ENCODE data around the gene CASK. TPM values are rescaled to one million over a fixed set of nuclear protein-coding genes. Genes with fewer than 3 reads are reported as not detected.

The CASK gene
- total RNA-seq, 2 donors from 2014 or later, result 15.0 to 17.0 TPM

DNA sequence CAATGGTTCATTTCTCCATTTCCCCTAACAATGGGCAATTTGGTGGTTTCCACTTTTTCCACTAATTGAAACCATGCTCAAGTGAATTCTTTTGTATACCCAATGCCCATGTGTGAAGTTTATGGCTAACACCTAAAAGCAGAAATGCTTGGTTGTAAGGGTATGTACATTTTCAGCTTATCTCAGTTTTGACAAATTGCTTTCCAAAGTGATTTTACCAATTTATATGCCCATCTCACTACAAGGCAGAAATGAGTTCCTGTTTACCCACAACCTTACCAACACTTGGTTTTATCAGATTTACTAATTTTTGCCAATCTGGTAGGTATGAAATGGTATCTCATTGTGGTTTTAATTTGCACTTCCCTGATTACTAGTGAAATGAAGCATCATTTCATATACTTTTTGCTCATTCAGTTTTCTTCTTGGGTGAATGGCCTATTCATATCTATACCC lies 219.8 kb downstream of the CASK start:
- Histone ChIP-seq H3K9me3 (no peaks in the 10 kb centered on the region), H3K27me3 (no peaks in the 10 kb centered on the region), H3K27ac (no peak overlapping the region), H3K4me1 (no peaks in the 10 kb centered on the region), H3K4me3 (no peak overlapping the region), H3K36me3 (no peaks in the 10 kb centered on the region)
- no peak for DNase-seq (ENCODE audit: low spot score)
- TF ChIP-seq, protein P1, sequence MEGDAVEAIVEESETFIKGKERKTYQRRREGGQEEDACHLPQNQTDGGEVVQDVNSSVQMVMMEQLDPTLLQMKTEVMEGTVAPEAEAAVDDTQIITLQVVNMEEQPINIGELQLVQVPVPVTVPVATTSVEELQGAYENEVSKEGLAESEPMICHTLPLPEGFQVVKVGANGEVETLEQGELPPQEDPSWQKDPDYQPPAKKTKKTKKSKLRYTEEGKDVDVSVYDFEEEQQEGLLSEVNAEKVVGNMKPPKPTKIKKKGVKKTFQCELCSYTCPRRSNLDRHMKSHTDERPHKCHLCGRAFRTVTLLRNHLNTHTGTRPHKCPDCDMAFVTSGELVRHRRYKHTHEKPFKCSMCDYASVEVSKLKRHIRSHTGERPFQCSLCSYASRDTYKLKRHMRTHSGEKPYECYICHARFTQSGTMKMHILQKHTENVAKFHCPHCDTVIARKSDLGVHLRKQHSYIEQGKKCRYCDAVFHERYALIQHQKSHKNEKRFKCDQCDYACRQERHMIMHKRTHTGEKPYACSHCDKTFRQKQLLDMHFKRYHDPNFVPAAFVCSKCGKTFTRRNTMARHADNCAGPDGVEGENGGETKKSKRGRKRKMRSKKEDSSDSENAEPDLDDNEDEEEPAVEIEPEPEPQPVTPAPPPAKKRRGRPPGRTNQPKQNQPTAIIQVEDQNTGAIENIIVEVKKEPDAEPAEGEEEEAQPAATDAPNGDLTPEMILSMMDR (IDR thresholded peaks at IDR 0.05), result no peak

DNA sequence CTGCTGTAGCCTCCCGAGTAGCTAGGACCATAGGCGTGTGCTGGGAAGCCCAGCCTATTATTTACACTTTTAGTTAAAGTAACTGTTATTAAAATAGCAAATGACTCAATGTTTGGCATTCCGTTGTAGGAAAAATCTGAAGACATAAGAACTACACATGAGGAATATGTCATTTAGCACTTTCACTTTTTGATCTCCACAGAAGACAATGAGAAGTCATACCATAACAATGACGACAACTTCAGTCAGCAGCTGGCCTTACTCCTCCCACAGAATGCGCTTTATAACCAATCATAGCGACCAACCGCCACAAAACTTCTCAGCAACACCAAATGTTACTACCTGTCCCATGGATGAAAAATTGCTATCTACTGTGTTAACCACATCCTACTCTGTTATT lies 227.9 kb downstream of the CASK start:
- TF ChIP-seq, protein P1 (IDR thresholded peaks at IDR 0.05), result no peak
- H3K4me3 ChIP-seq, result no peak overlapping the region
- no peaks in the 10 kb centered on the region for H3K9me3 ChIP-seq
- H3K27ac ChIP-seq, result no peak overlapping the region
- H3K4me1 ChIP-seq, result peaks cover 0 to 6% of the 10 kb centered on the region in 2 donors
- H3K36me3 ChIP-seq, result no peaks in the 10 kb centered on the region
- no peak for DNase-seq (ENCODE audit: low spot score)
- no peaks in the 10 kb centered on the region for H3K27me3 ChIP-seq

DNA sequence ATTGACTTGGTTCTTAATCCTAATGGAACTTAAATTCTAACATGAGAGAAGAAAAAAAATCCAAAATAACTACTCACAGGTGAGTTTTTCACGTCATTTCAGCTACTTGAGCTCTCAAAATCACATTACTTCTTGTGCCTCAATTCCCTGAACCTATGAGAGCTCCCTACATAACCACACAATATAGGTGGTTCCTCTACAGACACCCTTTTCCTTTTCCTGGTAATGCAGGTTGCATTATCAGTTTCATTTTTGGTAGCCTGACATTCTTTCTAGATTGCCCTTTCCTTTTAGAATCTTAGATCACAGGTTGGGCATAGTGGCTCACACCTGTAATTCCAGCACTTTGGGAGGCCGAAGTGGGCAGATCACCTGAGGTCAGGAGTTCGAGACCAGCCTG lies 230.3 kb downstream of the CASK start:
- H3K36me3 ChIP-seq, result no peaks in the 10 kb centered on the region
- no peaks in the 10 kb centered on the region for H3K27me3 ChIP-seq
- TF ChIP-seq, protein P1 (IDR thresholded peaks at IDR 0.05), result no peak
- no peak overlapping the region for H3K4me3 ChIP-seq
- H3K9me3 ChIP-seq, result no peaks in the 10 kb centered on the region
- DNase-seq (ENCODE audit: low spot score), result no peak
- H3K4me1 ChIP-seq, result peaks cover 0 to 6% of the 10 kb centered on the region in 2 donors
- no peak overlapping the region for H3K27ac ChIP-seq

DNA sequence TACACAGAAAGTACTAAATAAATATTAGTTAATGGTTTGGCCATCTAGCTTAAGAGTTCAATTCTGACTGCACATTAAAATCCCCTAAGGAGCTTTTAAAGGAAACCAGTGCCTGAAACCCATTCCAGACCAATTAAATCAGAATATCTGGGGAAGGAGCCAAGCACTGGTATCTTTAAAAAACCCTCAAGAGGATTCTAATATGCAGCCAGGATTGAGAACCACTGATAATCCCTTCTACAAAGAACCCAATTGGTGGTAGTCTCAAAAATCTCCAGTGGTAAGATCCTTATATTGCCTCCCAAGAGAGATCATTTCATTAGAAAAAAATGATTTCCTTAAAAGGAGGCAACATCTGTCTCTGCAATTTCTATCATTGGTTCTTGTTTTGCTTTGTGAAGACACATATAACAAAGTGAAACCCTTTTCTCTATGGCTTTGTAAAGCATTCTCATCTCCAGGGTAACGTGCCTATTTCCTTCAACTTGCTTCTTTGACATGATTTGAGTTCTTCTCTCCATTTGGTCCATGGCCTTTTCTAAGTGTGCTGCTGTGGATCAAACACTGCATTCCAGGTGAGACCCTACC lies 231.1 kb downstream of the CASK start:
- TF ChIP-seq, protein P1 (IDR thresholded peaks at IDR 0.05), result no peak
- no peak overlapping the region for H3K4me3 ChIP-seq
- no peaks in the 10 kb centered on the region for H3K36me3 ChIP-seq
- H3K27me3 ChIP-seq, result no peaks in the 10 kb centered on the region
- H3K27ac ChIP-seq, result peak overlapping the region in 1 of 2 donors; percentile 45
- DNase-seq (ENCODE audit: low spot score), result no peak
- peaks cover 0 to 6% of the 10 kb centered on the region in 2 donors for H3K4me1 ChIP-seq
- no peaks in the 10 kb centered on the region for H3K9me3 ChIP-seq

DNA sequence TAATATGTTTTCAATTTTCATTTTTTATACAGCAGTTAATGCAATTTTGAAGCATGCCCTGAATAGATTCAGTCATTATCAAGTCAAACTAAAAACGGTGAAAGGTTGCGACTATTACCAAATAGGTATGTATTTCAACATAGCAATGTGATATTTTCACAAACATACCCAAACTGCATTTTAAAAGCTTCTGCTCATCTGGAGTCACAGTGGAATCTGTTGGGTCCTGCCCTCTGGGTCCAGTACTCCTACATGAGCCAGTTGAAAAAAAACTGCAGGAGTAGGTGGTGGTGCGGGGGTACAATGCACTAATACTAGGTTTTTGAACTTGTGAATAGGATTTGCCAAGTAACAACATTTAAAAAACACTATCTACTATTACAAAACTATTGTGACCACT lies 233.6 kb downstream of the CASK start:
- DNase-seq (ENCODE audit: low spot score), result no peak
- peaks cover 0 to 6% of the 10 kb centered on the region in 2 donors for H3K4me1 ChIP-seq
- H3K27me3 ChIP-seq, result no peaks in the 10 kb centered on the region
- no peak overlapping the region for H3K27ac ChIP-seq
- no peak overlapping the region for H3K4me3 ChIP-seq
- no peaks in the 10 kb centered on the region for H3K9me3 ChIP-seq
- TF ChIP-seq, protein P1 (IDR thresholded peaks at IDR 0.05), result no peak
- H3K36me3 ChIP-seq, result no peaks in the 10 kb centered on the region

DNA sequence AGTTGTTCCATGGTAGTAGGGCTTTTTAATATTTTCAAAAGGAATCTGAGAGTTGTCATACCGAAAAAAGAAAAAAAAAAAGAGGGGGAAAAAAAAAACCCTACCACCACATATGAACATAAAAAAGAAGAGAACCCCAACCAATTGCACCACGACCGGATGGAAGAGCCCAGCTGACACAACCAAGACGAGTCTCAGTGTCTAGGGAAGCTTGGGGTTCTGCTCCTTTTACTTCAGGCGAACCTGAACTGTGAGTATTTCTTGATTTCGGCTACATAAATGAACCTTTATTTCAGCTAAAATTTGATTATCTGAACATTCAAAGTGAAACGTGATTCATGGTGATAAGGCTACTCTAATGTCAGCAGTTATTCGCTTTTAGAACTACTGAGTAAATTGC lies 234.5 kb downstream of the CASK start, which contains the start of gene GPR34:
Gene GPR34, plus strand, starts transcription at position 139 of the 400 bp plus-strand sequence. CDS start 6,661 bp downstream, outside the sequence.
- H3K36me3 ChIP-seq, result no peaks in the 10 kb centered on the region
- DNase-seq (ENCODE audit: low spot score), result no peak
- peaks cover 0 to 12% of the 10 kb centered on the region in 2 donors for H3K4me1 ChIP-seq
- H3K27ac ChIP-seq, result no peak within 1 kb of the TSS
- TF ChIP-seq, protein P1 (IDR thresholded peaks at IDR 0.05), result no peak
- H3K4me3 ChIP-seq, result no peak within 1 kb of the TSS
- H3K9me3 ChIP-seq, result no peaks in the 10 kb centered on the region
- no peaks in the 10 kb centered on the region for H3K27me3 ChIP-seq
